Measurements from ENCODE around the gene UMODL1.

Gene UMODL1

DNA sequence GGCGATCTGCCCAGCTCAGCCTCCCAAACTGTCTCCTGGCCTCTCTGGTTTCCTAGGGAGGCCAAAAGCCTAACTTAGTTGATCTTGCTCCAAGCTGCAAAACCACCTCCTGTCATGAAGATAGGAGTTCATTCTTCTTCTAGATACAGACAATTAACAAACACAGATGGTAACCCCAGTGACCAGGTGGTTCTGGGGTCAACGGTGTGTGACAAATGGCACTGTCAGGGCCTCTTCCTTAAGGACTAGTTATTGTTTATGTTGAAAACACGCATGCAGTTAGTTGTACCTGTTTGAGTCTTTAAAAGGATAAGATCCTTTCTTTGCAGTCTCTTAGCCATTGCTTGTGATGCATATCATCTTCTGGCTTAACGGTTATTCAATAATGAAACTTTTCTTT, 4.6 kb upstream of the UMODL1 start:
- H3K9me3 ChIP-seq, result no peaks in the 10 kb centered on the region
- no peak overlapping the region for H3K27ac ChIP-seq

GRCh38 chr21:42067531-42068255, 3.4 kb upstream of the UMODL1 start:
- no peak overlapping the region for H3K27ac ChIP-seq
- no peak for TF ChIP-seq CTCF (IDR thresholded peaks at IDR 0.05)
- H3K9me3 ChIP-seq, result no peaks in the 10 kb centered on the region
- no peaks in the 10 kb centered on the region for H3K36me3 ChIP-seq
- H3K4me1 ChIP-seq (ENCODE audit: control insufficient read depth in 1 of 2, insufficient read depth in 1 of 2, low read depth in 1 of 2, low read length in 1 of 2), result peaks cover 14 to 15% of the 10 kb centered on the region in 2 experiments
- H3K27me3 ChIP-seq, result peaks cover 17% of the 10 kb centered on the region
- no peak overlapping the region for H3K4me3 ChIP-seq (ENCODE audit: low read depth in 1 of 2, low read length in 1 of 2)

More for the DNA sequence above, 4.6 kb upstream of the UMODL1 start:
- no peaks in the 10 kb centered on the region for H3K36me3 ChIP-seq
- TF ChIP-seq CTCF (IDR thresholded peaks at IDR 0.05), result no peak
- peaks cover 22 to 27% of the 10 kb centered on the region in 2 experiments for H3K4me1 ChIP-seq (ENCODE audit: control insufficient read depth in 1 of 2, insufficient read depth in 1 of 2, low read depth in 1 of 2, low read length in 1 of 2)
- H3K4me3 ChIP-seq (ENCODE audit: low read depth in 1 of 2, low read length in 1 of 2), result no peak overlapping the region
- peaks cover 29% of the 10 kb centered on the region for H3K27me3 ChIP-seq

GRCh38 chr21:42068256-42068545, 2.9 kb upstream of the UMODL1 start:
- H3K36me3 ChIP-seq, result no peaks in the 10 kb centered on the region
- no peak for TF ChIP-seq CTCF (IDR thresholded peaks at IDR 0.05)
- no peaks in the 10 kb centered on the region for H3K9me3 ChIP-seq
- H3K4me3 ChIP-seq (ENCODE audit: low read depth in 1 of 2, low read length in 1 of 2), result no peak overlapping the region
- no peak overlapping the region for H3K27ac ChIP-seq
- peaks cover 8 to 10% of the 10 kb centered on the region in 2 experiments for H3K4me1 ChIP-seq (ENCODE audit: control insufficient read depth in 1 of 2, insufficient read depth in 1 of 2, low read depth in 1 of 2, low read length in 1 of 2)
- H3K27me3 ChIP-seq, result peaks cover 17% of the 10 kb centered on the region

- Histone ChIP-seq H3K9me3 (no peaks in the 10 kb centered on the region), H3K4me1 (ENCODE audit: control insufficient read depth in 1 of 2, insufficient read depth in 1 of 2, low read depth in 1 of 2, low read length in 1 of 2) (peaks cover 5 to 6% of the 10 kb centered on the region in 2 experiments), H3K4me3 (ENCODE audit: low read depth in 1 of 2, low read length in 1 of 2) (no peak overlapping the region), H3K27ac (no peak overlapping the region), H3K36me3 (no peaks in the 10 kb centered on the region), H3K27me3 (peaks cover 17% of the 10 kb centered on the region)
- TF ChIP-seq CTCF (IDR thresholded peaks at IDR 0.05), result no peak
These were observed 2.5 kb upstream of the UMODL1 start for GRCh38 chr21:42068592-42068991.

DNA sequence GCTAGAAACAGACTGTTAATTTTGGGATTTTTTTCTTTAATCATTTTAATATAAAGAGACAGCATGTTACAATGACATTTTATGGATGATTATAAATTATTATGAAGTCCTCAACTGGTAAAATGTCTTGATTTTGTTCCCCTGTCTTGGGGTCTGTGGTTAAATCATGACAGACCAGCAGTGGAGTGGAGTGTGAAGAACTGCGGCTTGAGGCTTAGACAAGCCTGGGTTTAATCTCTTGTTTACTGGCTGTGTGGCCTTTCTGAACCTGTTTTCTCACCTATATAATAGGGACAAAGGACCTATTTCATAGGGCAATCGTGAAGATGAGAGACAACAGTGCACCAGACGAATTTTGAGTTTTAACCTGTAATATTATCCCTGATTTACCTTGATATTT, 1.8 kb upstream of the UMODL1 start:
- Histone ChIP-seq H3K4me3 (ENCODE audit: low read depth in 1 of 2, low read length in 1 of 2) (no peak overlapping the region), H3K27me3 (peaks cover 13% of the 10 kb centered on the region)

More for the DNA sequence above, 1.8 kb upstream of the UMODL1 start:
- no peaks in the 10 kb centered on the region for H3K9me3 ChIP-seq
- no peaks in the 10 kb centered on the region for H3K4me1 ChIP-seq (ENCODE audit: control insufficient read depth in 1 of 2, insufficient read depth in 1 of 2, low read depth in 1 of 2, low read length in 1 of 2)
- no peak overlapping the region for H3K27ac ChIP-seq
- no peaks in the 10 kb centered on the region for H3K36me3 ChIP-seq
- no peak for TF ChIP-seq CTCF (IDR thresholded peaks at IDR 0.05)

Measured in neutrophil (primary cell).